GM12878 (cell line): ENCODE results near the gene TATDN3. TPM values are rescaled to one million over a fixed set of nuclear protein-coding genes. Genes with fewer than 3 reads are reported as not detected.

Experiments
- ATAC-seq: fragments of 200-7000 bp; cut with Tn5 transposase; 3 replicates; pipeline ENCODE4 v1.9.1; 2020; ENCODE audit warnings: mild to moderate bottlenecking, moderate library complexity
- BruUV-seq: library from RNA; stranded (reverse); fragments of 400-500 nt; replicated peaks from 2 replicates; lab custom pipeline; 2021; lab: Mats Ljungman, UMichigan
- CTCF ChIA-PET: fragments of 300-600 bp; sonication (Branson Sonifier 250); formaldehyde crosslinking; extraction: SDS; loops from one replicate; lab custom pipeline; 2021; ENCODE audit warnings: inconsistent platforms; lab: Yijun Ruan, JAX
- POLR2A ChIA-PET: fragments of 350-600 bp; formaldehyde crosslinking; extraction: SDS; loops from one replicate; lab custom pipeline; 2021; ENCODE audit warnings: inconsistent platforms; lab: Charles Lee
- RAD21 ChIA-PET: fragments of 300-600 bp; sonication (Branson Sonifier 250); formaldehyde crosslinking; loops from one replicate; lab custom pipeline; 2023; ENCODE audit warnings: antibody characterized with exemption; ENCODE audit not compliant: unreplicated experiment; lab: Charles Lee
- SMC1A ChIA-PET: fragments of 300-600 bp; sonication (Branson Sonifier 250); formaldehyde crosslinking; loops from one replicate; lab custom pipeline; 2023; ENCODE audit not compliant: unreplicated experiment, uncharacterized antibody; lab: Charles Lee
- DNase-seq: peaks from one replicate; pipeline ENCODE4 v3.0.0-alpha.2; 2011; ENCODE audit warnings: low read depth, low spot score
- FAIRE-seq: peaks from 3 replicates; lab custom pipeline; 2011; peaks lifted over from hg19 to GRCh38; lab: Jason Lieb, UNC
- H2AFZ ChIP-seq: 2 replicates; pipeline ENCODE4 v1.6.0; 2011; ENCODE audit warnings: low read depth, low read length, control low read depth; ENCODE audit not compliant: control insufficient read depth
- H3K27ac ChIP-seq: 2 replicates; pipeline ENCODE4 v1.5.1; 2011; ENCODE audit warnings: control low read depth; ENCODE audit not compliant: control insufficient read depth, insufficient read depth
- H3K27me3 ChIP-seq, 2 experiments: replicated peaks in 1 of 2; 2 replicates each; pipeline versions ENCODE4 v1.6.0 to v1.6.1; 2011; ENCODE audit warnings: low read length in 1 of 2; ENCODE audit not compliant: control insufficient read depth in 2 of 2, insufficient read depth in 2 of 2
- H3K36me3 ChIP-seq, 2 experiments: 2 replicates each; pipeline ENCODE4 v1.5.1; 2011; ENCODE audit warnings: low read length in 1 of 2; ENCODE audit not compliant: control insufficient read depth in 2 of 2, insufficient read depth in 2 of 2
- H3K4me1 ChIP-seq: 2 replicates; pipeline ENCODE4 v1.6.1; 2011; ENCODE audit warnings: mild to moderate bottlenecking, low read length, moderate library complexity, mixed read lengths; ENCODE audit not compliant: control insufficient read depth, insufficient read depth
- H3K4me2 ChIP-seq: 2 replicates; pipeline ENCODE4 v1.6.0; 2011; ENCODE audit warnings: control low read depth; ENCODE audit not compliant: control insufficient read depth, insufficient read depth
- H3K4me3 ChIP-seq: fragments of 200-600 bp; sonication (generic); 2 replicates; pipeline ENCODE4 v1.5.1; 2016
- H3K79me2 ChIP-seq: 2 replicates; pipeline ENCODE4 v1.6.0; 2011; ENCODE audit warnings: low read length; ENCODE audit not compliant: control insufficient read depth, insufficient read depth
- H3K9ac ChIP-seq: 2 replicates; pipeline ENCODE4 v1.8.0; 2011; ENCODE audit warnings: low read length, control low read depth, mixed read lengths; ENCODE audit not compliant: control insufficient read depth, insufficient read depth
- H3K9me3 ChIP-seq: replicated peaks from 3 replicates; pipeline ENCODE4 v1.5.1; 2011; ENCODE audit warnings: mild to moderate bottlenecking, low read length; ENCODE audit not compliant: control insufficient read depth, insufficient read depth
- H4K20me1 ChIP-seq: 2 replicates; pipeline ENCODE4 v1.6.0; 2011; ENCODE audit not compliant: control insufficient read depth, insufficient read depth
- EED ChIP-seq: sonication (generic); IDR thresholded peaks from 2 replicates; pipeline ENCODE4 v1.6.1; 2016; ENCODE audit warnings: antibody characterized with exemption, low read depth
- FOXK2 ChIP-seq: fragments of 450-650 bp; IDR thresholded peaks from 2 replicates; pipeline ENCODE4 v1.6.1; 2017; ENCODE audit warnings: mild to moderate bottlenecking, moderate library complexity
- MEF2A ChIP-seq: IDR thresholded peaks from 2 replicates; pipeline ENCODE4 v1.6.1; 2011; ENCODE audit warnings: low read depth, mild to moderate bottlenecking, low read length, moderate library complexity; ENCODE audit not compliant: insufficient read depth
- RB1 ChIP-seq: fragments of 450-650 bp; formaldehyde crosslinking; IDR thresholded peaks from 2 replicates; pipeline ENCODE4 v1.6.1; 2017; ENCODE audit warnings: mild to moderate bottlenecking, borderline replicate concordance
- SIX5 ChIP-seq: IDR thresholded peaks from 2 replicates; pipeline ENCODE4 v1.6.1; 2011; ENCODE audit warnings: mild to moderate bottlenecking, low read depth, low read length, moderate library complexity; ENCODE audit not compliant: severe bottlenecking
- TCF12 ChIP-seq: IDR thresholded peaks from 2 replicates; pipeline ENCODE4 v1.6.1; 2011; ENCODE audit warnings: low read depth, mild to moderate bottlenecking, low read length
- WGBS: methylation state at CpG from one replicate; pipeline ENCODE4 v1.1.6; 2016; ENCODE audit warnings: low lambda C conversion rate; ENCODE audit not compliant: insufficient replicate concordance, insufficient coverage; ENCODE audit errors: missing lambda C conversion rate; 5-methylcytosine and 5-hydroxymethylcytosine counted together
- in situ Hi-C: fragments of 300-500 bp; cut with MboI; formaldehyde crosslinking; loops from 9 replicates; pipeline ENCODE4 v1.14.3; 2018; ENCODE audit warnings: mixed read lengths
- intact Hi-C: fragments of 100-400 bp; cut with micrococcal nuclease; formaldehyde crosslinking; loops from one replicate; pipeline ENCODE4 v1.14.2; 2022; ENCODE audit not compliant: unreplicated experiment
- polyA plus RNA-seq, 11 experiments: library from polyadenylated mRNA; depleted of rRNA in 4 of 11; unstranded in 6 of 11; stranded (reverse) in 5 of 11; fragments of >200 nt; fragmentation: Nextera tagmentation in 4 of 11; fragmentation: Illumina TruSeq in 1 of 11; extraction: Ambion mirVana in 4 of 11; extraction: Trizol in 1 of 11; gene quantifications; 1 replicate in 1 of 11; 2 replicates in 10 of 11; pipeline versions ENCODE4 v1.2.1 to v1.2.3, GENCODE V29; 2011 to 2016; ENCODE audit warnings: inconsistent platforms in 2 of 11, missing spikeins in 2 of 11, low read depth in 1 of 11
- total RNA-seq, 4 experiments: library from RNA; depleted of rRNA in 3 of 4; stranded (reverse); fragments of >200 nt in 3 of 4; fragmentation: Illumina TruSeq in 1 of 4; extraction: Trizol in 1 of 4; gene quantifications; 2 replicates each; pipeline versions ENCODE4 v1.2.1 to v1.2.3, GENCODE V29; 2013 to 2021

The TATDN3 gene
- total and polyA plus RNA-seq, 10 of the 15 experiments (the other 5 are each of a cell fraction or from before 2014, with no cell fraction given), result 15.5 to 40.0 (median 22.7) TPM

DNA sequence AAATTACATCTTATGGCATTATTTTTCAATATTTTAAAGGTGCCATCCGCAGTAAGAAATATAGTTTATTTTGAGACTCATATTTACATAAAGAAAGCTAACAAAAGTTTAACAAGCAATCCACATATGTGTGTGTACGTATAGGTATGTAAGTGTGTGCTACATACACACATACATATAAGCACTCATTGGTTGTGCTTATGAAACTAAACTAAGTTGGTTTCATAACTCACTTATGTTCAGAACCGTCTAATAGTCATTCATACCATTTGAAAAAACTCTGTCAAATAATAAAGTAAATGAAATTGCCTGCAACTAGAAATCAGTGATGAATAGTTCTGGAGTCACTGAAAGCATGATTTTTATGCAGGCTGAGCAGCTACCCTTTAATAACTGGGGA is 14.1 kb downstream of the TATDN3 start:
- no peaks in the 10 kb centered on the region for H3K4me1 ChIP-seq
- H3K27me3 ChIP-seq, result no peaks in the 10 kb centered on the region
- BruUV-seq, result no TSS peak
- no peak overlapping the region for H3K4me2 ChIP-seq
- H3K9me3 ChIP-seq, result no peaks in the 10 kb centered on the region
- peak; percentile 36; the same call in 2 of the 3 replicates for ATAC-seq
- 78% methylated on average over 3 of the region's 3 CpGs for WGBS
- H3K4me3 ChIP-seq, result no peak overlapping the region
- RAD21 ChIA-PET, result interaction anchor here (1.2 to 1.5 kb wide), 2 partner anchors 9 to 265 kb away, joined by 3 to 4 read pairs; no protein-coding TSS in a partner anchor
- no peaks in the 10 kb centered on the region for H4K20me1 ChIP-seq
- no peak overlapping the region for H3K27ac ChIP-seq
- SMC1A ChIA-PET, result interaction anchor here (0.7 to 3.0 kb wide), 6 partner anchors 9 to 157 kb away, joined by 3 to 9 read pairs (median 3); no protein-coding TSS in a partner anchor
- FAIRE-seq, result no peak
- H3K36me3 ChIP-seq, result peaks cover 0 to 9% of the 10 kb centered on the region in 2 experiments; a peak in 3 of 4 replicates
- no peak for DNase-seq
- no peaks in the 10 kb centered on the region for H3K79me2 ChIP-seq
- in situ Hi-C loops, result no loop called here
- CTCF ChIA-PET, result interaction anchor here (0.6 to 2.4 kb wide), 5 partner anchors 9 to 190 kb away, joined by 3 to 12 read pairs (median 4); no protein-coding TSS in a partner anchor
- no peak overlapping the region for H2AFZ ChIP-seq
- H3K9ac ChIP-seq, result no peak overlapping the region
- TF ChIP-seq TCF12, result no peak
- TF ChIP-seq EED, result no peak
- no peak for TF ChIP-seq MEF2A
- TF ChIP-seq SIX5, result no peak
- no peak for TF ChIP-seq FOXK2
- TF ChIP-seq RB1, result no peak
- TF ChIP-seq, all 136 proteins: peak for 0
- intact Hi-C loops, result no loop called here
- POLR2A ChIA-PET, result interaction anchor here (0.6 to 1.0 kb wide), 4 partner anchors 11 to 87 kb away, joined by 3 to 6 read pairs (median 4); no protein-coding TSS in a partner anchor
